ENCODE measurements around the gene TJP1. TPM values are rescaled to one million over a fixed set of nuclear protein-coding genes. Genes with fewer than 3 reads are reported as not detected.
A peak's percentile ranks its signal among the peaks of the same experiment; 100 is the strongest.

The TJP1 gene
- total RNA-seq, 1 experiment from 2014 or later = 140 TPM

GRCh38 chr15:29743475-29743874, 78.8 kb downstream of the TJP1 start:
- H2AFZ ChIP-seq (ENCODE audit: low read length) = no peak overlapping the region
- H3K4me2 ChIP-seq (ENCODE audit: insufficient read depth, insufficient read length, low read length) = no peak overlapping the region
- H3K79me2 ChIP-seq (ENCODE audit: insufficient read depth, low read length) = no peaks in the 10 kb centered on the region
- no peaks in the 10 kb centered on the region for H3K27me3 ChIP-seq (ENCODE audit: insufficient read depth, low read length)
- no peaks in the 10 kb centered on the region for H3K4me1 ChIP-seq (ENCODE audit: insufficient read depth, low read length)
- TF ChIP-seq CTCF (conservative IDR thresholded peaks at IDR 0.05) = no peak
- H3K9me3 ChIP-seq (ENCODE audit: control insufficient read depth, low read depth, low read length) = no peaks in the 10 kb centered on the region
- H2BK120ac ChIP-seq (ENCODE audit: low read depth, low read length, poor library complexity, severe bottlenecking) = no peak overlapping the region
- Mint-ChIP-seq H3K4me1 (no peaks in the 10 kb centered on the region), H3K27me3 (ENCODE audit: low read depth) (no peaks in the 10 kb centered on the region), H3K36me3 (ENCODE audit: insufficient read depth in 1 of 3, low read depth in 3 of 3) (peaks cover 14 to 44% (median 31%) of the 10 kb centered on the region in 3 experiments; a peak in 6 of 7 replicates), H3K4me3 (no peak overlapping the region), H3K9me3 (no peaks in the 10 kb centered on the region), H3K27ac (0 out of 7 replicates have a peak overlapping the region, but pooled peaks of 1 of the 3 experiments have one; percentile 6)
- H3K18ac ChIP-seq (ENCODE audit: insufficient read length, low read depth, low read length) = no peak overlapping the region
- H4K8ac ChIP-seq (replicated peaks; ENCODE audit: insufficient read length, low read depth, low read length) = no peak overlapping the region
- no peak overlapping the region for H3T11ph ChIP-seq (ENCODE audit: low read length)
- no peak overlapping the region for H3K23ac ChIP-seq (ENCODE audit: insufficient read length, low read depth, low read length)
- no peak overlapping the region for H3K9ac ChIP-seq (ENCODE audit: extremely low read depth, insufficient read length, low read length)
- no peak overlapping the region for H3K27ac ChIP-seq (ENCODE audit: insufficient read length, low read depth, low read length)
- no CpG with 5 or more reads among the region's 3 CpGs for WGBS (ENCODE audit: extremely low coverage, insufficient read length, low lambda C conversion rate)
- H3K4ac ChIP-seq (ENCODE audit: low read depth, low read length) = no peak overlapping the region
- H3K14ac ChIP-seq (ENCODE audit: insufficient read depth, low read length) = no peak overlapping the region
- H3K79me1 ChIP-seq (ENCODE audit: insufficient read depth, low read depth, low read length, poor library complexity, severe bottlenecking) = no peaks in the 10 kb centered on the region
- H2AK5ac ChIP-seq (ENCODE audit: insufficient read length, low read length) = no peak overlapping the region
- H3K56ac ChIP-seq (ENCODE audit: insufficient read length, low read depth, low read length) = no peak overlapping the region
- no peak overlapping the region for H4K91ac ChIP-seq (ENCODE audit: insufficient read length, low read depth, low read length)
- no peak overlapping the region for H2BK20ac ChIP-seq (ENCODE audit: low read depth, low read length, poor library complexity, severe bottlenecking)
- DNase-seq = no peak
- H4K5ac ChIP-seq (ENCODE audit: insufficient read length, low read depth, low read length) = no peak overlapping the region
- no peaks in the 10 kb centered on the region for H4K20me1 ChIP-seq (ENCODE audit: control insufficient read depth, insufficient read depth, insufficient read length)
- H2BK12ac ChIP-seq (ENCODE audit: insufficient read length, low read depth, low read length) = no peak overlapping the region
- H3K23me2 ChIP-seq (ENCODE audit: insufficient read length, low read depth, low read length, poor library complexity, severe bottlenecking) = no peaks in the 10 kb centered on the region
- no peak overlapping the region for H2BK5ac ChIP-seq (ENCODE audit: insufficient read length, low read length)
- H2BK15ac ChIP-seq (ENCODE audit: low read depth, low read length) = no peak overlapping the region
